COLO829 (cell line): Measurements from ENCODE around the gene KLF16.

Experiments
- DNase-seq: peaks from one replicate; pipeline ENCODE4 v3.0.0; 2012; ENCODE audit warnings: low spot score

KLF16 gene

DNA sequence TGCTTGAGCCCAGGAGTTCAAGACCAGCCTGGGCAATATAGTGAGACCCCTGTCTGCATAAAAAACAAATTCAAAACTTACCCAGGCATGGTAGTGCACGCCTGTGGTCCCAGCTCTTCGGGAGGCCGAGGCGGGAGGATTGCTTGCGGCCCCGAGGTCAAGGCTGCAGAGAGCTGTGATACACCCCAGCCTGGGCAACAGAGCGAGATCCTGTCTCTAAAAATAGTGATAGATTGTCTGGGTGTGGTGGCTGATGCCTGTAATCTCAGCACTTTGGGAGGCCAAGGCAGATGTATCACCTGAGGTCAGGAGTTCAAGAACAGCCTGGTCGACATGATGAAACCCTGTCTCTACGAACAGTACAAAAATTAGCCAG lies 4.0 kb upstream of the KLF16 start:
- DNase-seq, result no peak

DNA sequence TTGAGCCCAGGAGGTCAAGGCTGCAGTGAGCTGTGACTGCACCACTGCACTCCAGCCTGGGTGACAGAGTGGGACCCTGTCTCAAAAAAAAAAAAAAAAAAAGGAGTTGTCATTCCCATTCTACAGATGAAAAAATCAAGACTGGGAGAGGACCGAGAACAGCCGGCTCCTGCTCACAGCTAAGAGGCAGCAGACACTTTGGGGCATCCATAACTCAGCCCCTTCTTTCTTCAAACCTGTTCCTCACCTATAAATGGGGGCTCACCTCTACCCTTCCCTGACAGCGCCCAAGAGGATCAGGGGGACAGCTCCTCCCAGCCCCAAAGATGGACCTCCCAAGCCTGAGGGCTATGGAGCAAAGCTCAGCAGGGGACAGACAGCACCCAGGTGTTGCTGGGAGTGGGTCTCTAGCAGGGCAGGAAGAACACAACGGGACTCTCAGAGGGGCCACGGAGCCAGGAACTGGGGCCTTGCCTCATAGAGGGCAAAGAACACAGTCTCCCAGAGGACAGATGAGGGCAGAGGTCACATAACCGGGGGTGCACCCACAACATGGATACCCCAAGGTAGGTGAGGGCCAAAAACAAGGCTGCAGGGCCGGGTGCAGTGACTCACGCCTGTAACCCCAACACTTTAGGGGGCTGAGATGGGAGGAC lies 3.4 kb upstream of the KLF16 start:
- no peak for DNase-seq

DNA sequence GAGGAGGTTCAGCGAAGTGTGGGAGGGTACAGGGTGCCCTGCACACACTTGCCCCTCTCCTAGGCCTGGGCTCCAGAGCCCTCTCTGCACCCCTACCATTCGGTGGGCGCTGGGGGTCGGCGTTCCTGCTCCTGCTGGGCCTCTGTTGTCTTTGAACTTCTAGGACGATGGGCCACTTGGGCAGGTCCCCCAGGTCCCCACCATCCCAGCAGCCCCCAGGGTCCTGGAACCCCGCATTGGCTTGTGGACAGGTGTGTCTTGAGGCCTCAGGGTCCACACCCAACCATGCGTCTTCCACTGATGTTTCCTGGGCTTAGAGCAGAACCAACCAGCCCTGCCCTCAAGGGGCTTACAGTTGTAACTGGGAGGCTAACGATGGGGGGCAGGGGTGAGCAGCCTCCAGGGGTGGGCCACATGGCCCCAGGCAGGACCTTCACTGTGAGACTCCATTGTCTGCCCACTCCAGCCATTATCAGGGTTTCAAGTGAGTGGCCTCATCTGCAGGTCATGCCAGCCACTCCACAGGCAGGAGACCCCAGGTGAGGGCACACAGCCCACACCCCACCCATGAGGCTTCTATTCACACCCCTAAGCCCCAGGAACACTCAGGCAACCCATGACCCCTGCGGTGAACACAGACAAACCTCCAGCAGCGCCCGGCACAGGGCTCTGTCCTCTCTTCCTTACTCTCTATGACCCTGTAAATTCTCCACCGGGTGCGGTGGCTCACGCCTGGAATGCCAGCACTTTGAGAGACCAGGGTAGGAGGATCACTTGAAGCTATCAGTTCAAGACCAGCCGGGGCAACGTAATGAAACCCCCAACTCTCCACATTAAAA lies 2.0 kb upstream of the KLF16 start:
- no peak for DNase-seq

DNA sequence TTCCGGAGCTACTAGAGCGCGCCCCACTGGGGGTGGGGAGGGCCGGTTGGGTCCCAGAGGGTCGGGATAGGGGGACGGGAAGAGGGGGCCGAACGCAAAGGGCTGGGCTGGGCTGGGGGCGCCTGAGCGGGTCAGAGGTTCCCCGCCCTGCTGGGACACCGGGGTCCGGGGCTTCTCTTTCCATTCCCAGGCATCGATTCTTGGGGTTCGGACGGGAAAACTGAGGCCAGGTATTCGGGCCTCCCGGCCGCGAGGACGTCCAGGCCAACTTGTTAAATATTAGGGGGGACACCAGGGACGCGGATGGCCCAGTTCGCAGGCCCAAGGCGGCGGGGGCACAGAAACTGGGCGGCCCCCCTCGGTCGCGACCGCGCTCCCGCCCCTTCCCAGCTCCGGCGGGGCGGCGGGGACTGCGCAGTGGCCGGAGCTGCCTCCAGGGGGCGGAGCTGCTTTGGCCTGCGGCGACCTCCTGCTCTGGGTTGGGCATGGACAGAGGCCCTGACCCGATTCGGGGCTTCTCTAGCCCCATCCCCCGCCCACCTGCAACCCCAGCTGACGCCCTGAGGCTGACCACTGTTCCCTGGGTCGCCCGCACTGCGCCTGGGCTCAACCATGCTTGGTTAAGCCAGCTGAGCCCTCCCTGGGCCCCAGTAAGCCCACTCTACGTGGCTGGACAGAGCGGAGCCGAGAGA lies 1.2 kb upstream of the KLF16 start:
- DNase-seq, result no peak

DNA sequence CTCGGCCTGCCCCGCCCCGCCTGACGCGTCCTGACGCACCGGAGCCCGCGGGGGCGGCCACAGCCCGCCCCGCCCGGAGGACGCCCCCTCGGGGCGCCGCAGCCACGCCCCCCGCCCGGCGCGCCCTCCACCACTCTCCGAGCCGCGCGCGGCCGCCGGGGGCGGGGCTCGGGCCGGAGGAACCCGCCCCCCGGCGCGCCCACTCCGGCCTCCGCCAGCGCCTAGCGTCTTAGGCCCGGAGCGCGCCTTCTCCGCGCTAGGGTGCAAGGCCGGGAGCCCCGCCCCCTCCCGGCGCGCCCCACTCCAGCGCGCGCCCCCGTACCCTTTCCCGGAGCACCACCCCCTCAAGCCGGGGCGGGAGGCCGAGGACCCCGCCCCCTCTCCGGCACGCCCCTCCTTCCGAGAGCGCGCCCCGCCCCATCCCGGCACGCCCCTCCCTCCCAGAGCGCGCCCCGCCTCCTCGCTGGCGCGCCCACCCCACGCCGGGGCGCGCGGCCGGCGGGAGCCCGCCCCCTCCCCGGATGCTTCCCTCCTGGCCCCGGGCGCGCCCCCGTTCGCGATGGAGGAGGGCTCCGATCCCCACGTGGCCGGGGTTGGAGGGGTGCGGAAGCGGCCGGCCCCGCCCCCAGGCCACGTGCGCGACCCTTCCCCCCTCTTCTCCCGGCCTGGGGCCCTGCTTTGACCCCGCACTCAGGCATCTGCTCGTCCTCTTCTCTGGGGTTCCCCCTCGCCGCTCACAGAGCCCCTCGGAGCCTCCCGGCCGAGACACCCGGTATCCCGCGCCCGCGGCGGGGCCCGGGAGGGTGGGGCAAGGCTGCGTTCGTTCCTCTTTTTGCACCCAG lies 480 bp upstream of the KLF16 start:
- DNase-seq, result peak; percentile 94

DNA sequence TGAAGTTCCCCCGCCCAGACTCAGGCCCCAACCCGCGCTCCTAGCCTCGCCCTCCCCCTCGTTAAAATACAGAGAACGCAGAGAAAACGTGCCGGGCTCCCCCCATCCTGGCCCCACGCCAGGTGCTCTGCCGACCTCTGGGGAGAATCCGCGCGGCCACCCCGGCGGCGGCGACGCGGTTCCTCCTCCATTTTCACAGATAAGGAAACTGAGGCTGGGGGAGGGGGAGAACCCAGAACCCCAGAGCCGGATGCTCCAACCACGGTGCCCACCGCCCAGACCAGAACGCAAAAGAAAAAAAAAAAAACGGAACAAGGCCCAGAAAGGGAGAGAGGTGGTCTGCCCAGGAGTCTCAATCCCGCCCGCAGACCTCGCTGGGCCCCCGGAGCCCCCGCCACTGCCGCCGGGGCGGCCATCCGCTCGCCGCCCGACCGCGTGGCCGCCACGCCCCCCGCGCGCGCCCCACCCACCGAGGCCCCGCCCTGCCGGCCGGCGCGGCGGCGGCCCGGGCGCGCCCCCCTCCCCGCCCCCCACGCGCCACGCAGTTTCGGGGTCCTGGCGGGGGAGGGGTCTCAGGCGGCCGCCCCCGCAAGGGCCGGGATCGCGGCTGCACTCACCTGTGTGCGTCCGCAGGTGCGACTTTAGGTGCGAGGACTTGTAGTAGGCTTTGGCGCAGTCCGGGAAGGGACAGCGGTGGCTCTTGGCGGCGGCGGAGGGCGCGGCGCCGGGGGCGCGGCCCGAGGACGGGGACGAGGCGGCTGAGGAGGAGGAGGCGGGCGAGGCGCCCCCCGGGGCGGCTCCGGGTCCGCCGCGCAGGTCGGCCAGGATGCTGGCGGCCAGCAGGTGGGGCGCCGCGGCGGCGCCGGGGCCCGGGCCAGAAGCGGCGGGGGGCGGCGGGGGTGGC lies 703 bp downstream of the KLF16 start:
- no peak for DNase-seq

DNA sequence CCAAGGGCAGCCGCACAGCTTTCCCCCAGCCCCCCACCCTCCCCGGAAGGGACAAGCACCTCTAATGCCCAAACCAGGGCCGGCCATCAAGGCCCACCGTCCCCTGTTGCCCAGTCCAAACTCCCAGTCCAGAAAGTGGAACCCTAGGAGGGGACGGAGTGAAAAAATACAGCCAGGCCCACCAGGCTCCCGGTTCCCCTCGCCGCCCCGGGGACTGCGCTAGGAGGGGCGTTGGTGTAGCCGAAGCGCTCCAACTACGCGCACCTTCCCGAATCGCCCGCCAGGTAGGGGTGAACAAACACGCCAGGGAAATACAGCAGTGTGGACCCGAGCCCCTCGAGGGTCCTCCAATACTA lies 1.3 kb downstream of the KLF16 start:
- no peak for DNase-seq

DNA sequence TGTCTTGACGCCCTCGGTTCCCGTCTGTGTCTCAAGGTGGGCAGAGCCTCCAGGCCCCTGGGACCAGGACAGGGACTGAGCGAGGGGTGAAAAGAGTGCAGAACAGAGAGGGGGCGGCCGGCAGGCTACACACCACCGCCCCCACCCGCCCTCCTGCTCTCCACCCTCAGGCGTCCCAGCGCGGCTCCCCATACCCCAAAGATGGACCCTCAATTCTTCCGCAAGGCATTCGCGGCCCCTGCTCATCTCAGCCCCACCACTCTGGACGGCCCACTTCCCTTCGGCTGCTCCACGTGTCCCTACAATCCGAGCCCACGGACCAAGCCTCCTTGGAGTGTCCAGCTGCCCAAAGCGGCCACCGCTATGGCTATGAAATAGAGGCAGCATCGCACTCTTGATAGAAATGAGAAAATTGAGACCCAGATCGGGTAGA lies 1.8 kb downstream of the KLF16 start:
- no peak for DNase-seq

DNA sequence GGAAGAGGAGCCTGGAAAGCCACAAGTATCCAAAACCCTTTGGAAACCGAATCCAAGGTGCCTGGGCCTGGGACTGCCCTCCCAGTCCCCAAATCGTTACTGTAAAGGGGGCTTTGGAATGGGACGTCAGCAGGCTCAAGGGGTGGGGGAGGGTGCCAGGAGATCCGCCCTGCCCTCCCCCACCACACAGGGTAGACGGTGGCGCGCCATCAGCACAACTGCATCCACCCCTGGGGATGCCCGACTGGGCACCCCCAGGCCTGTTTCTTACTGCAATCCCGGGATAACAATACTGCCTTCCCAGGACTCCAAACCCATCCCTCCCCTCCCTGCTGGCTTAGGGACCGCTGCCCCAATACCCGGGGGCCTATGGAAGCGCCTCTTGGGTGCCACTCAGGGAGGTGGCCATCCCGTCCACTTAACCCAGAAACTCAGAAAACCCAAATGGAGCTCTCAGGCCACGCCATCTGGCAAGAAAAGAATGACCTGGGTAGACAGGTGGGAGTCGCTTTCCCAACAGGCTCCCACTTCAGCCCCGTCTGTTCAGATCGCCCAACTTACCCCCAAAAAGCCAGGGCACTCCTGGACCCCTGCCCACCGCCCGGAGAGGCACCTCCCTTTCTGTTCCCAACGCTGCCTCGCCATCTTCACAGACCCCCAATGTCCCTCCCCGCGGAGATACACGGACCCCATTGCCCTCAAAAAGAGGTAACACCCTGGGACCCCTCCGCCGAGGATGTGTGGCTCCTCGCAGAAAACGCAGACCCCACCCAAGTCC lies 2.4 kb downstream of the KLF16 start:
- no peak for DNase-seq

DNA sequence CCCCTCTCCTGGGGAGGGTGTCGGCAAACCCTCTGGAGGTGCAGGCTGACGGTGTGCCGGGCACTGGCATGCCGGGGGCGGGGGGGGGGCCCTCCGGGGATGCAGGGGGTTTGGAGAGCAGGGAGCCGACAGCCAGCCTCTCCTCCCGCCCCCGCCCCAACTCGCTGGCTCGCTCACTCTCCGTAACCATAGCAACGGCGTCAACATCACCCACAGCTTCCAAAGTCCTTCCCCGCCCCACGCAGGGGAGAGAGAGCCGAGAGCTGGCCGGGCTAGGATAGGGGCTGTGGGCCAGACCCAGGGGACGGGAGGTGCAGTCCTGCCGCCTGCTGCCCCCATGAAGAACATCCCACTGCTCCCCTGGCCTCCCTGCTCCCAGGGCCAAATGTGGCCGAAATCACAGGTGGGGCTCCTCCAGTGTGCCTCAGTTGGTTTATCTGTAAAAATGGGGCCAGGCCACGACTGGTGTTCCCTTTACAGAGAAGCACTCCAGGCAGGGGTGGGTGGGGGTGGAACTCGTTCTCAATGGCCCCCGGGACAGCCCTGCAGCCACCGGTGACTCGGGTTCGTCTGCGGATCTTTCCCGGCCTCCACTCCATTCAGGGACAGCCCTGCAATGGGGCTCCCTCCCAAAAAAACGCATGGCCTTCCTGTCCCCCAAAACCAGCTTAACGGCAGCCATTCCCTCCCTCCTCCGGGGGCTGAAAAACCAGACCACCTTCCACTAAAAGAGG lies 3.2 kb downstream of the KLF16 start:
- DNase-seq, result peak; percentile 62

DNA sequence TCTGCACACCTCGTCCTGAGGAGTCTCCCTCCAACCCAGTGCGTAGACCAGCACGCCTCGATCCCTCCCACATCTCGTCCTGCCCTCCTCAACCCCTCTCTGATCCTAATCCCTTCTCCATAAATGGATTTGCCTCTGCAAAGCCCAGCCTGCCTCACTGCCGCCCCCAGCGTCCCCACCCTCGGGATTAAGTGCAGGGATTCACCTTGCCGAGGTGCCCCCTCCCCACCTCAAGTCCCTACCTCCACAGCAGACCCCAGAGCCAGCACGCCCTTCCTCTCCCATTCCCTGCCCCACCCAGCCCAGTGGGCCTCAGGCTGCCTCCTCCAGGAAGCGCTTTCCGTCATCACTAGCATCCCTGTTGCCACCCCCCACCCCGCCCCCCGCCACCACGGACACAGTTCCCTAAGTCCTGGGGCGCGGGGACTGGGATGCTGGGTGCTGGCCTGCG lies 4.0 kb downstream of the KLF16 start:
- DNase-seq, result no peak

DNA sequence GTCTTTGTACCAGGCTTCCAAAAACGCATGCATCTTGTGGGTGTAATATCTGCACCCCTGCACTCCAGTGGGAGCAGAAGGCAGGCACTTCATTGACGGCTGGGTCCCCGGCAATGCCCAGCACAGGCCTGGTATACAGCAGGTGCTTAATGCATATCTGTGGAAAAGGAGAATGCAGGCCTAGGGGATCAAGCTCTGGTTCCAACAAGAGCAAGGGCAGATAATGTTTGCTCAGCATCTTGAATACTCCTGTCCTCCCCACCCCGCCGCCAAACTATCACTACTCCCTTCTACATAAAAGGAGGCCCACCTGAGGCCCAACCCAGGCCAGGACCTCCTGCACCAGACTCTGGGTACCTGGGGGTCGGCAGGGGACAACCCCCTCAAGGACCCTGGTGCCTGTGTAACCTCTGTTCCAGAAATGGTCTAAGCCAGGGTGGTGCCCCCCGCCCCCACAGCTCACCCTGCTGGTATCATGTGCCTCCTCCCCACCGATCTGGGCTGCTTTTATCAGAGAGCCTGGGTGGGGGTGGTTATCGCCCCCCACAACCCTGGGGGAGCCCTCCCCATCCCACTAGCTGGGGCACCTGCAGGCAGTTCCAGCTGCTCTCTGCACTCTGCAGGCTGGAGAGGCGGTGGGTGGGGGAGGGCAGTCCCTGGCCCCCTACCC lies 4.8 kb downstream of the KLF16 start:
- no peak for DNase-seq

DNA sequence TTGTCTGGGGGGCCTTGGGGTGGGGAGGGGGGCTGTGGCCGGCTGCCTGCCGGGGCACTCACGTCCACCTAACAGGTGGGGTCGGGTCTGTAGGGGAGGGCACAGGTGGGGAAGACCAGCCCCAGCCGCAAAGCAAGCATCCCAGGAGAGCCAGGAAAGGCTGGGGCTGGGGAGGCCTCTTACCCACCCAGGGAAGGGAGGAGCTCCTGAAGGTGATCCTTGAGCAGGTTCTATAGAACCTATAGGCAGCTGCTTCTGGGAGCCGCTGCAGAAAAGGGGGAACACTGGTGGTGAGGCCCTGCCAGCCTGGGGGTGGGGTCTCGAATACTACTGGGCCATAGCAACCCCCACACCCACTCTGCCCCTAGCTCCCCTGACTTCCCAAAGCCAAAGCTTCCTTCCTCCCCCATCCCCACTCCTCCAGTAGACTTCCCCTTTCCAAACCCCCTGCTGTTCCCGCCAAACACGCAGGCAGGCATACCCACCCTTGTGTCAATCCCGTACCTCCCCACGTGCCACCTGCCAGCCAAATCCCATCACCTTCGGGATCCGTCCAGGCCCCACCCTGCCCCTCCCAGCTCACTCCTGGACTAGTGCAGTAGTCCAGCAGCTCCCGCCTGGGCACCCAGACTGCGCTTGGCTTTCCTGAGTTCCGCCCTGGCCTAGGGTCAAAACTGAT lies 5.6 kb downstream of the KLF16 start:
- no peak for DNase-seq

DNA sequence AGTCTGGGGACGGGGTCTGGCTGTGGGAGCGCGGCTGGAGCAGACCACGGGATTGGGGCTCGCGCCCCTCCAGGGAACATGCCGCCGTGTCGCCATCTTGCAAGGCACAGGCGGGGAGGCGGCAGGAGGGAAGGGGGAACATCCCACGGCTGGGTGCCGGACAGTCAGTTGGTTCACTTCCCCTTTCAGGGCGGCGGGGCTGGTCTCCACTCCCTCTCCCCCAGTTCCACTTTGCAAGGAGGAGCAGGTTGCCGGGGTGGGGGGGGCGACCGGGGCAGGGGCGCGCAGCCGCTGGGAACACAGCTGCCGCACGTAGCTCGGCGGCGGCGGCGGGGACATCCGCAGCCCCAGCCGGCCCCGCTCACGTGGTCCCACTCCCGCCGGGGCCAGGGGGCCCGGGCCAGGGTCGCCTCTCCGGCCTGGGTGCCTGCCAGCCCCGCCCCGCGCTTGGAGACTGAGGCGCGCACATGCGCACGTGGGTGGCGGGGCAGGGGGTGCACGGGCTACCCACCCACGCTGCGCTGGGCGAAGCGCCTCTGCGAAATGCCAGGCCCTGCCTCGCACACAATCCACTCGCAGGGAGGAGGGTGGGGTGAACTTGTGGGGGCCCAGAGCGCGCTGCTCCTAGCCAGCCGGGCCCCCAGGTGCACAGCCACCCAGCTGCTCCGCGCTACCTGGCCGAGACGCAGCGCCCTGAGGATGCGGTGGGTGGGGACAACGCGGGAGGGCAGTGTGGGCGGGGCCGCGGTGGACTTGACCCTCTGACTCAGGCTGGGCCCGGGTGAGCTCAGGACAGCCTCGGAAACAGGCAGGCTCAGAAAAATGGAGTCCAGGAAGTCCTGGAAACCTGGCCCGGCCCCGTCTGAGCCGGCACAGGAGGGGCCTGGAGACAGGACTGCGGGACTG lies 6.4 kb downstream of the KLF16 start:
- peak; percentile 62 for DNase-seq

DNA sequence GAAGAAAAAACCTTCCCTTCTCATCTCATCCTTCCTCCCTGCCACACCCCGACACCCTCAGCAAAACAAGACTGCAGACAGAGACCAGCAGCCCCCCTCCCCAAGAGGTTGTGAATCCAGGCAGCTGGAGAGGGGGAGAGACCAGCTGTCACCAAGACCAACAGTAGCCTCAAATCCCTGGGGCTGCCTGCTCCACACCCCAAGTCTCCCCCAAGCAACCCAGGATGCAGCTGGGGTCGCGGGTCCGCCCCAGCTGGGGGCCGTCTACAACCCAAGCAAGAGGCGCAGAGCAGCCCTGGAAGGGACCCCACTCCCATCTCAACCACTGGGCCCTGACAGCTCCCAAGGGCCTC lies 7.1 kb downstream of the KLF16 start:
- DNase-seq, result no peak

DNA sequence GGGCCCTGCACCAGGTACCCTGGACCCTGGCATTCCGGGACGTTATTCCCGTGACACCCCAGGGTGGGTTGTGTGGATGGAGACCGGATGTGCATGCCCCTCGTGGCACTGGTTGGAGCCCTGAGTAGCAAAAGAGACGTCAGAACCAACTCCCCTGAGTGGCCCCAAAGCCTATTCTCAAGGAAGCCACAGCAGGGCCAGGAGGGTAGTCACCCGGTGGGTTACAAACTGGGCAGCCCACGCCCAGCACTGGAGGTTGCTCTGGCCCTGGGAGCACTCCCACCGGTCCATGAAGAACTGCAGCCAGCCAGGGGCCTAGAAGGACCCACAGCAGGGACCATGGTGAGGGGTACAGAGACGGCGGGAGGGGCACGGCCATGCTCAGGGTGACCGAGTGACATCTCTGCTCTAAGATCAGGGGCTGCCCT lies 7.5 kb downstream of the KLF16 start:
- no peak for DNase-seq

DNA sequence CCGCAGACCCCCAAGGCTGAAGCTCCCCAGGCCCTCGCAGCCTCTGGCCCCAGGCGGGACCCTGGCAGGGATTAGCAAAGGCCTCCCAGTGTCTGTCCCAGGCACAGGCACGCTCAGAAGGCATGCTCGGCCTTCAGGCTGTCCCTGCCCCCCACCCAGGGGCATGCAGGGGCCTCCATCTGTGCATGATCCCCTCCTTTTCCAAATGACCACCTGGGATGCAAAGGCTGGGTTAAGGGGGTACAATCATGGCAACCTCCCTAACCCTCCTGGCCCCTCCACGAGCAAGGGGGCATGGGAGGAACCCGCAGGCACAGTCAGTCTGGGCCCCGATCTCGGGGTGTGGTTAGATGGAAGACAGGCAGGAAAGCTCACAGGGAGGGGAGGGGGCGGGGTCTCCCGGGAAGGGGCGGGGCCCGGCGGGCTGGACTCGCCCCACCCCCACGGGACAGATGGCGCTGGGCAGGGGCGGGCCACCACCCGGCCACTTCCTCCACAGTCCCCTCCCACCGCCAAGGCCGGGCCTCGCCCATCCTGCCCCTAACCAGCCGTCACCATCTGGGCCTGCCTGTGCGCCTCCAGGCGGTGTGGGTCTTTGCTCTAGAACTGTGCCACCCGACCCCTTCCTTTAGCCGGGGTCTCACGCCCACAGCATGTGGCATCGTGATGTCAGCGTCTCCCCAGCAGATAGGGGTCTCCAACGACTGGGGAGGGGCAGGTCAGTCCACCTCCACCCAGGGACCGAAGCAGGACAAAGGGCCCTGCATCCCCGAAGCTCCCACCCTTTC lies 8.1 kb downstream of the KLF16 start:
- peak; percentile 93 for DNase-seq
